Tibial nerve (tissue), 4 donors: Measurements from ENCODE around the gene MRPS7. TPM values are rescaled to one million over a fixed set of nuclear protein-coding genes. Genes with fewer than 3 reads are reported as not detected.

Experiments
- DNase-seq, 2 donors: peaks; one replicate each; pipeline ENCODE4 v3.0.0-alpha.2; 2019; ENCODE audit warnings: low spot score in 2 of 2
- H3K27ac ChIP-seq, 4 donors: fragments of 200-600 bp; sonication (generic) in 3 of 4; one replicate each; pipeline ENCODE4 v1.5.1; 2017 to 2019; ENCODE audit warnings: mild to moderate bottlenecking in 1 of 4
- H3K27me3 ChIP-seq, 2 donors: fragments of 200-600 bp; sonication (generic) in 1 of 2; one replicate each; pipeline versions ENCODE4 v1.5.1 to v1.6.0; 2017 to 2019
- H3K36me3 ChIP-seq, 3 donors: fragments of 200-600 bp; sonication (generic); one replicate each; pipeline ENCODE4 v1.5.1; 2018 to 2019
- H3K4me1 ChIP-seq, 4 donors: fragments of 200-600 bp; sonication (generic) in 3 of 4; one replicate each; pipeline ENCODE4 v1.5.1; 2017 to 2019
- H3K4me3 ChIP-seq, 4 donors: fragments of 200-600 bp; sonication (generic) in 3 of 4; one replicate each; pipeline ENCODE4 v1.5.1; 2017 to 2019; ENCODE audit warnings: mild to moderate bottlenecking in 1 of 4, moderate library complexity in 1 of 4
- H3K9me3 ChIP-seq, 4 donors: fragments of 200-600 bp; sonication (generic) in 3 of 4; one replicate each; pipeline ENCODE4 v1.5.1; 2017 to 2019
- EP300 ChIP-seq, 2 donors: sonication (generic); formaldehyde crosslinking; IDR thresholded peaks; one replicate each; pipeline ENCODE4 v1.6.1; 2017; ENCODE audit warnings: antibody characterized with exemption in 2 of 2, mild to moderate bottlenecking in 1 of 2
- POLR2A ChIP-seq, 2 donors: fragments of 450-650 bp; IDR thresholded peaks; one replicate each; pipeline ENCODE4 v1.6.1; 2017; ENCODE audit warnings: antibody characterized with exemption in 2 of 2, mild to moderate bottlenecking in 2 of 2, moderate library complexity in 2 of 2
- WGBS, 2 donors: methylation state at CpG; one replicate each; pipeline ENCODE4 v1.1.5; 2018; 5-methylcytosine and 5-hydroxymethylcytosine counted together
- total RNA-seq, 4 donors: library from RNA; depleted of rRNA; stranded (reverse); fragments of >200 nt; gene quantifications; one replicate each; pipeline ENCODE4 v1.1.0, GENCODE V29; 2016
- TF ChIP-seq, protein P1 (sequence below), 5 experiments: fragments of 200-600 bp in 3 of 5; fragments of 450-650 bp in 2 of 5; sonication (generic) in 3 of 5; IDR thresholded peaks; one replicate each; pipeline ENCODE4 v1.5.1; 2016 to 2019; ENCODE audit warnings: antibody characterized with exemption in 5 of 5, mild to moderate bottlenecking in 3 of 5, moderate library complexity in 2 of 5

Gene MRPS7
- total RNA-seq, 4 donors from 2014 or later = 31.2 to 36.6 (median 33.6) TPM

DNA sequence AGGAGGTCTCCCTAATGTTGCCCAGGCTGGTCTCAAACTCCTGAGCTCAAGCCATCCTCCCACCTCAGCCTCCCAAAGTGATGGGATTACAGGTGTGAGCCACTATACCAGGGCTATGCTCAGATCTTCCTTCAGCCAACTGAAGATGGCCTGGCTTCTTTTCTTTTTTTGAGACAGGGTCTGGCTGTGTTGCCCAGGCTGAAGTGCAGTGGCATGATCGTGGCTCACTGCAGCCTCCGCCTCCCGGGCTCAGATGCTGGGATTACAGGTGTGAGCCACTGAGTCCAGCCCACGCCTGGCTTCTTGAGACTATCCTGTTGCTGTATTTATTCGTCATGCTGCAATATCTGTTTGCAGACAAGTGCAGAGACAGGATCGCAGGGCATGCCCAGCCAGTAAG is 23.4 kb downstream of the MRPS7 start:
- DNase-seq = no peak
- H3K27me3 ChIP-seq = no peaks in the 10 kb centered on the region
- TF ChIP-seq POLR2A (IDR thresholded peaks at IDR 0.05) = no peak
- no peak for TF ChIP-seq EP300 (IDR thresholded peaks at IDR 0.05)
- TF ChIP-seq, protein P1, sequence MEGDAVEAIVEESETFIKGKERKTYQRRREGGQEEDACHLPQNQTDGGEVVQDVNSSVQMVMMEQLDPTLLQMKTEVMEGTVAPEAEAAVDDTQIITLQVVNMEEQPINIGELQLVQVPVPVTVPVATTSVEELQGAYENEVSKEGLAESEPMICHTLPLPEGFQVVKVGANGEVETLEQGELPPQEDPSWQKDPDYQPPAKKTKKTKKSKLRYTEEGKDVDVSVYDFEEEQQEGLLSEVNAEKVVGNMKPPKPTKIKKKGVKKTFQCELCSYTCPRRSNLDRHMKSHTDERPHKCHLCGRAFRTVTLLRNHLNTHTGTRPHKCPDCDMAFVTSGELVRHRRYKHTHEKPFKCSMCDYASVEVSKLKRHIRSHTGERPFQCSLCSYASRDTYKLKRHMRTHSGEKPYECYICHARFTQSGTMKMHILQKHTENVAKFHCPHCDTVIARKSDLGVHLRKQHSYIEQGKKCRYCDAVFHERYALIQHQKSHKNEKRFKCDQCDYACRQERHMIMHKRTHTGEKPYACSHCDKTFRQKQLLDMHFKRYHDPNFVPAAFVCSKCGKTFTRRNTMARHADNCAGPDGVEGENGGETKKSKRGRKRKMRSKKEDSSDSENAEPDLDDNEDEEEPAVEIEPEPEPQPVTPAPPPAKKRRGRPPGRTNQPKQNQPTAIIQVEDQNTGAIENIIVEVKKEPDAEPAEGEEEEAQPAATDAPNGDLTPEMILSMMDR (IDR thresholded peaks at IDR 0.05) = no peak
- no peak overlapping the region for H3K27ac ChIP-seq
- H3K36me3 ChIP-seq = peaks cover 0 to 63% (median 7%) of the 10 kb centered on the region in 3 donors
- WGBS, 2 donors = 80 to 81% methylated on average over 6 of the region's 6 CpGs
- no peak overlapping the region for H3K4me3 ChIP-seq
- no peaks in the 10 kb centered on the region for H3K9me3 ChIP-seq
- peaks cover 0 to 14% (median 4%) of the 10 kb centered on the region in 4 donors for H3K4me1 ChIP-seq

DNA sequence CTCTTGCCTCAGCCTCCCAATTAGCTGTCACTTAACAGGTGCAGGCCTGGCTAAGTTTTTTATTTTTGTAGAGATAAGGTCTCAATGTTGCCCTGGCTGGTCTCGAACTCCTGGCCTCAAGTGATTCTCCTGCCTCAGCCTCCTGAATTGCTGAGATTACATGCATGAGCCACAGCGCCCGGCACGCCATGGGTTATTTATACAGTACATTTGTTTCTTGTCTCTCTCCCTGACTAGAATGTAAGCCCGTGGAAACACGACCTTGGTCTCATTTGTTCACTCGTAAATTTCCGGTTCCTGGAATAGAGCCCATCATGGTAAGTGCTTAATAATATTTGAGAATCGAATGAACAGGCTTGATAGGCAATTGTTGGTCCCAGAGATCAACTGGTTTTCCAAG is 25.5 kb downstream of the MRPS7 start:
- Histone ChIP-seq H3K9me3 (no peaks in the 10 kb centered on the region), H3K36me3 (peaks cover 0 to 43% (median 3%) of the 10 kb centered on the region in 3 donors), H3K4me3 (no peak overlapping the region), H3K27ac (no peak overlapping the region), H3K4me1 (peaks cover 0 to 14% (median 4%) of the 10 kb centered on the region in 4 donors), H3K27me3 (no peaks in the 10 kb centered on the region)
- no peak for DNase-seq
- WGBS, 2 donors = 80 to 83% methylated on average over 9 of the region's 9 CpGs
- no peak for TF ChIP-seq EP300 (IDR thresholded peaks at IDR 0.05)
- TF ChIP-seq, protein P1 (IDR thresholded peaks at IDR 0.05) = no peak
- no peak for TF ChIP-seq POLR2A (IDR thresholded peaks at IDR 0.05)

DNA sequence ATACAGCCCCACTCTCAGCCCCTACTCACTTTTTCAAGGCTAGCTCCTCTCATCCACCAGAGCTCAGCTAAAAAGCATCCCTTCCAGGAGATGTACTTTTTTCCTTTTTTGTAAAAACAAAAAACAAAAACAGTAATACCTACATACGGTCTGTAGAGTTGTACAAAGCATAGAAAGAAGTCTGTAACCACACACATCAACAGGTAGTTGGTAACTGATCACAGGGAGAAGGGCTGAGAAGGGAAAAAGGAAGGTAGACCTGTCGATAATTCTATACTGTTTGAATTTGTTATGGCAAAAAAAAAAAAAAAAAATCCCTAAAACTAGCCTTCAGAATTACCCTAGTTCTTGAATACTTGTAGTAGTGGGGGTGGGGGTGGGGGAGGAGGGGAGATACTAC is 26.7 kb downstream of the MRPS7 start:
- TF ChIP-seq, protein P1 (IDR thresholded peaks at IDR 0.05) = no peak
- no peak for TF ChIP-seq EP300 (IDR thresholded peaks at IDR 0.05)
- TF ChIP-seq POLR2A (IDR thresholded peaks at IDR 0.05) = no peak
- Histone ChIP-seq H3K4me3 (peak overlapping the region; percentile 66 to 83 (median 72)), H3K9me3 (no peaks in the 10 kb centered on the region), H3K36me3 (peaks cover 0 to 32% (median 0%) of the 10 kb centered on the region in 3 donors), H3K27me3 (no peaks in the 10 kb centered on the region), H3K4me1 (peaks cover 0 to 14% (median 4%) of the 10 kb centered on the region in 4 donors), H3K27ac (peak overlapping the region in 1 of 4 donors; percentile 95)
- 17 to 31% methylated on average over 2 of the region's 2 CpGs for WGBS, 2 donors
- DNase-seq = no peak

DNA sequence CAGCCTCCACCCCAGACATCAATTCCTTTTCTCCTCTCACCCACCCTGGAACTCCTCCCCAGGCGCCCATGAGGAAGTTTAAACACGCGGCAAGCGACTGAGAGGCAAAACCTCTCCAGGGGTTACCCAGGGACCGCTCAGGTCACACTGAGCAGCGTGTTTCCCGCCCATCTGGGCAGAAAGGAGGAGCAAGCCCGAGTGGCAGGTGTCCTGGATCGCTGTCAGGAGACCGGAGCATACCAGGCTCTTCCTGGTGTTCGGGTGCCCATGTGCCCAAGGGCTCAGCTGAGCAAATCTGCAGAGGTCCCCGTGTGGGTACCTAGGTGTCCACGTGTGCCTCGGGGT is 27.1 kb downstream of the MRPS7 start:
- TF ChIP-seq EP300 (IDR thresholded peaks at IDR 0.05) (no peak), POLR2A (IDR thresholded peaks at IDR 0.05) (no peak)
- TF ChIP-seq, protein P1 (IDR thresholded peaks at IDR 0.05) = no peak
- 1 to 2% methylated on average over 14 of the region's 14 CpGs for WGBS, 2 donors
- H3K4me1 ChIP-seq = peaks cover 0 to 14% (median 4%) of the 10 kb centered on the region in 4 donors
- H3K27ac ChIP-seq = peak overlapping the region in 3 of 4 donors; percentile 68 to 95 (median 91)
- H3K9me3 ChIP-seq = no peaks in the 10 kb centered on the region
- no peaks in the 10 kb centered on the region for H3K27me3 ChIP-seq
- peaks cover 0 to 29% (median 0%) of the 10 kb centered on the region in 3 donors for H3K36me3 ChIP-seq
- peak overlapping the region; percentile 66 to 83 (median 72) for H3K4me3 ChIP-seq
- no peak for DNase-seq

DNA sequence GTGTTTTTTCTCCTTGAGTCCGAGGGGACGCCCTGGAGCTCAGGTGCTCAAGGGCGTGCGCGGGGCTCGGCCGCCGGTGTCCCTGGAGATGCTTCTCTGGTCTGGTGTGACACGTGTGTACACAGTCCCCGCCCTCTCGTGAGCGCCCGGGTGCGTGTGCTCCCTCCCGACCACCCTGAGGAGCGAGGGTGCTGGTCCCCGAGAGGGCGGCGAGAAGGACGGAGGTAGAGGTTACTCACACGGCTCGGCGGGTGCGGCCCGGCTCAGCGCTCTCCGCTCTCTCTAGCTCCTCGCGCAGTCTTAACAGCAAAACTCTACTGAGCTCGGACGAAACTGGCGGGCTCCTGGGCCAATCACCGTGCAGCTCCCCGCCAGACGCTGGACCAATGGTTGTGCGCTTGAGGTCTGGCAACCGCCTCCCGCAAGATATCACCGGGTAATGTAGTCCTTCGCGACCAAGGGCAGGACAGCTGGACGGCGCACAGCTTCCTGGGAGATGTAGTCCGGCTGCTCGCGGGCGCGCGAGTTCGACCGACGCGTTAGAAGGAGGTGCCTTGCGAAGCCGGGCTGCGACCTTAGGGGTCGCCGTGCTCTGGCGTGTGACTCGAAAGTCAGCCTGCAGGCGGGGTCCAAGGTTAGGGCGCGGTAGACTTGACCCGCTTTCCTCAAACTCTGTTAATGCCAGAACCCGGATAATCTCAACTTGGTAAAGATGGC is 27.6 kb downstream of the MRPS7 start, which contains the start of gene SLC25A19:
TSS of gene SLC25A19 (minus strand) at position 319 of the 717 bp plus-strand sequence. CDS start 2,669 bp downstream, outside the sequence.
- Histone ChIP-seq H3K4me1 (peaks cover 0 to 14% (median 4%) of the 10 kb centered on the region in 4 donors), H3K36me3 (peaks cover 0 to 23% (median 0%) of the 10 kb centered on the region in 3 donors), H3K27me3 (no peaks in the 10 kb centered on the region), H3K4me3 (peak within 1 kb of the TSS; percentile 66 to 83 (median 72)), H3K27ac (peak within 1 kb of the TSS; percentile 56 to 95 (median 93)), H3K9me3 (no peaks in the 10 kb centered on the region)
- 0% methylated on average over 50 to 60 of the region's 65 CpGs for WGBS, 2 donors
- peak; percentile 47 to 93 for TF ChIP-seq EP300 (IDR thresholded peaks at IDR 0.05)
- peak; percentile 78 to 95 for TF ChIP-seq POLR2A (IDR thresholded peaks at IDR 0.05)
- TF ChIP-seq, protein P1 (IDR thresholded peaks at IDR 0.05) = peak in 1 of 5 experiments; percentile 16
- DNase-seq = peak; percentile 94 to 96
